Psoas muscle (tissue), 8 donors: ENCODE measurements around the gene GRAMD1B. TPM values are rescaled to one million over a fixed set of nuclear protein-coding genes. Genes with fewer than 3 reads are reported as not detected.
"Not testable (repeated sequence)": the region's sequence is repeated elsewhere in the genome, so short reads cannot be mapped to it uniquely, and the experiment has no call there.

ENCODE experiments used
- ATAC-seq, 4 donors: fragments of 200-7000 bp; cut with Tn5 transposase; one replicate each; pipeline ENCODE4 v1.9.1; 2020; ENCODE audit warnings: moderate library complexity in 3 of 4, mild to moderate bottlenecking in 2 of 4
- DNase-seq, 2 donors: peaks; one replicate each; pipeline ENCODE4 v3.0.0-alpha.2; 2020
- H3K27ac ChIP-seq: fragments of 200-600 bp; one replicate; pipeline ENCODE4 v1.8.0; 2022
- H3K27me3 ChIP-seq, 3 donors: fragments of 200-600 bp in 1 of 3; one replicate each; pipeline versions ENCODE4 v1.6.1 to v1.8.0; 2013 to 2022; ENCODE audit warnings: low read length in 2 of 3, mild to moderate bottlenecking in 2 of 3, moderate library complexity in 1 of 3; ENCODE audit not compliant: insufficient read depth in 3 of 3
- H3K36me3 ChIP-seq, 2 donors: fragments of 200-600 bp in 1 of 2; one replicate each; pipeline versions ENCODE4 v1.6.1 to v1.8.0; 2013 to 2022; ENCODE audit warnings: low read depth in 1 of 2, mild to moderate bottlenecking in 1 of 2, moderate library complexity in 1 of 2; ENCODE audit not compliant: insufficient read depth in 1 of 2
- H3K4me1 ChIP-seq: fragments of 200-600 bp; one replicate; pipeline ENCODE4 v1.8.0; 2022
- H3K4me3 ChIP-seq: fragments of 200-600 bp; one replicate; pipeline ENCODE4 v1.8.0; 2022; ENCODE audit warnings: mild to moderate bottlenecking
- H3K9me3 ChIP-seq: fragments of 200-600 bp; one replicate; pipeline ENCODE4 v1.8.0; 2022
- CTCF ChIP-seq: fragments of 200-600 bp; IDR thresholded peaks from one replicate; pipeline ENCODE4 v1.8.0; 2022; ENCODE audit warnings: antibody characterized with exemption
- WGBS, 3 donors: extraction: QIAGEN DNeasy Blood & Tissue Kit; methylation state at CpG; one replicate each; pipeline versions ENCODE4 v1.1.6 to v1.1.7; 2013; 5-methylcytosine and 5-hydroxymethylcytosine counted together
- intact Hi-C, 2 donors: fragments of 100-400 bp; cut with DNase I; formaldehyde crosslinking; loops; one replicate each; pipeline versions ENCODE4 v1.11.0 to v1.14.2; 2022
- polyA plus RNA-seq, 3 donors: library from polyadenylated mRNA; stranded (reverse); fragments of 200-250 nt; gene quantifications; one replicate each; pipeline ENCODE4 v1.2.3, GENCODE V29; 2013
- total RNA-seq, 4 donors: library from RNA; stranded (reverse); fragmentation: NEBNext Ultra II Directional in 2 of 4; extraction: Animal tissue kit (Norgen Biotek cat#: 25700) in 2 of 4; gene quantifications; one replicate each; pipeline versions ENCODE4 v1.2.1 to v1.2.4, GENCODE V29; 2021 to 2023
- donor health status: healthy with polysubstance abuse.
- donor health status: DM: no; HTN: no; CAD: no; lungs with moderate emphysema.
- donor health status: Bipolar disorder and iron deficiency.
- donor health status: healthy.
- donor health status: DM: yes; HTN: yes; CAD: no.
- donor health status: DM: no; HTN: no; CAD: no.
- donor health status: DM: no; HTN: no; CAD: no.
- donor health status: DM: yes; HTN: yes; CAD: no.

GRAMD1B gene
- total and polyA plus RNA-seq, 7 donors, result 0.67 to 24.0 (median 6.8) TPM

- Histone ChIP-seq H3K27ac (no peak overlapping the region), H3K36me3 (no peaks in the 10 kb centered on the region), H3K4me1 (no peaks in the 10 kb centered on the region), H3K27me3 (no peaks in the 10 kb centered on the region), H3K4me3 (no peak overlapping the region), H3K9me3 (no peaks in the 10 kb centered on the region)
- ATAC-seq (no peak), DNase-seq (no peak)
- no peak for TF ChIP-seq CTCF
- intact Hi-C loops, result loop anchor here (2.0 to 10.0 kb wide), 3 partner anchors 67 to 195 kb away; no protein-coding TSS in a partner anchor
- 79 to 87% (median 81%) methylated on average over 18 of the region's 18 CpGs for WGBS, 3 donors
Measured at GRCh38 chr11:123509737-123510578, 79.9 kb downstream of the GRAMD1B start.

DNA sequence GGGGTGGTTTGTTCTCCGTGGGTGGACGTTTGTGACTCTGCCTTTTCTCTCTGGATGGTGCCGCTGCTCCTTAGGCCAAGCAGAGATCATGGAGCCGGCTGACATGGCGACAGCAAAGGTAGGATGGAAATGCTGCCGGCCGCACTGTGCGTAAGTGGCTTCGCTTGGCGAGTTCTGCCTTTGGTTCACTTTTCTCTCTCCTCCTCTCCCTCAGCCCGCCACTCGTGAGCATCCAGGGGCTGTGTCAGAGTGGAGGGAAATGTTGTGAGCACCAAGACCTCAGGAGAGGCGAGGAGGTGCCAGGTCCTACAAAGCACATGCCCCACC, 80.5 kb downstream of the GRAMD1B start:
- no peaks in the 10 kb centered on the region for H3K4me1 ChIP-seq
- DNase-seq (no peak), ATAC-seq (no peak)
- no peaks in the 10 kb centered on the region for H3K36me3 ChIP-seq
- H3K4me3 ChIP-seq, result no peak overlapping the region
- H3K27ac ChIP-seq, result no peak overlapping the region
- TF ChIP-seq CTCF, result no peak
- WGBS, 3 donors, result 91 to 97% (median 95%) methylated on average over 13 of the region's 13 CpGs
- no peaks in the 10 kb centered on the region for H3K27me3 ChIP-seq
- intact Hi-C loops, result loop anchor here (2.0 to 10.0 kb wide), 3 partner anchors 66 to 194 kb away; no protein-coding TSS in a partner anchor
- no peaks in the 10 kb centered on the region for H3K9me3 ChIP-seq

DNA sequence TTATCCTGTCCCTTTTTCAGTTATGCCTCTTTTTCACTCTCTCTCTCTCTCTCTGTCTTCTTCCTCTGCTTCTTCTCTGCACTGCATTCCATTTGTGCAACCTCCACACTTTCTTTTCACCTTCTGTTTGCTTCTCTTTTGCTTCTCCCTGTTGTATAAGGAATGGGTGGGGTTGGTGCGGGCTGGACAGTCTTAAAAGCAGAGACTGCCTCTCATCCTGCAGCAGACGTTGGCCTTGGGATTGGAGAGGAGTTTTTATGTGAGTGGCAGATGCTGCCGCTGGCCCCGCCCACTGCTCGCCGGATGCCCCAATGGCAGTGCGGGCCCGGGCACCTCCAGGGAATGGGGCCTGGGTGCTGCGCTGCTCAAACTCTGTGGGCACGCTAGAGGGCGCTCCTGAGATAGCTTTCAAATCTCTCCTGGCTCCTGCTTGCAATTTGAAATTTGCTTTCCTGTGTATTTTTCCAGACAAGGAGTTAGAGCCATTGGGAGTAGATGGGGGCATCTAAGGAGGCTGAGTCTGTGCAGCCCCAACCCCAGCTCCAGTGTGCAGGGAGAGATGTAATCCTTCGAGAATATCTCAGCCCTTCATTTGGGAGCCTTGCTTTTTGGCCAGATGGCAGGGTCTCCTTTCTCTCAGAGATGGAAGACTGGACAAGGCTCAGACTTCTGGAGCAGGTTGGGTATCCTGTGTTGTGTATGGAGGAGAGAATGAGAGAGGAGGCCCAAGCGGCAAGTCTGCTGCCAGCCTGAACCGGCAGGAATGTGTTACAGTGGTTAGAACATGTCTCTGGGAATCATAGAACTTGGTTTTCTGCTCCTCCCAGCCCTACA, 81.2 kb downstream of the GRAMD1B start:
- Histone ChIP-seq H3K36me3 (no peaks in the 10 kb centered on the region), H3K9me3 (no peaks in the 10 kb centered on the region), H3K27me3 (no peaks in the 10 kb centered on the region), H3K27ac (no peak overlapping the region), H3K4me1 (no peaks in the 10 kb centered on the region), H3K4me3 (no peak overlapping the region)
- DNase-seq (peak; percentile 78 to 87), ATAC-seq (peak; percentile 82 to 94 (median 93))
- WGBS, 3 donors, result 19 to 25% (median 22%) methylated on average over 14 of the region's 14 CpGs
- intact Hi-C loops, result loop anchor here (2.0 to 10.0 kb wide), 3 partner anchors 66 to 194 kb away; no protein-coding TSS in a partner anchor
- TF ChIP-seq CTCF, result peak; percentile 76

DNA sequence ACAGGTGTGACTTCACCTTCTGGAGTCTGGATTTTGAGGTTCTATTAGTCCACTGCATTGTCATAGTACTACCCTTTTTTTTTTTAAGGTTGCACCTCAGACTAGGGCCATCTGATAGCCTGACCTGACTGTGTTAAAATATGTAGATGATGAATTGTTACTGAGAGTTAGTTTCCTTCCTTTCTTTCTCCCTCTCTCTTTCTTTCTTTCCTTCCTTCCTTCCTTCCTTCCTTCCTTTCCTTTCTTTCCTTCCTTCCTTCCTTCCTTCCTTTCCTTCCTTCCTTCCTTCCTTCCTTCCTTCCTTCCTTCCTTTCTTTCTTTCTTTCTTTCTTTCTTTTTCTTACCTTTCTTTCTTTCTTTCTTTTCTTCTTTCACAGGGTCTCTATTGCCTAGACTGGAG, 83.2 kb downstream of the GRAMD1B start:
- H3K36me3 ChIP-seq, DNase-seq, H3K4me3 ChIP-seq, H3K4me1 ChIP-seq, H3K9me3 ChIP-seq, H3K27ac ChIP-seq, H3K27me3 ChIP-seq, ATAC-seq: not testable (repeated sequence)
- intact Hi-C loops, result loop anchor here (5.0 to 10.0 kb wide), 2 partner anchors 64 to 191 kb away; no protein-coding TSS in a partner anchor

- no peak for TF ChIP-seq CTCF
- intact Hi-C loops, result loop anchor here in 1 of 2 donors (10.0 kb wide), 1 partner anchor 189 kb away; no protein-coding TSS in a partner anchor
- H3K9me3 ChIP-seq, result no peaks in the 10 kb centered on the region
- no peak for DNase-seq
- 90 to 94% (median 93%) methylated on average over 4 of the region's 4 CpGs for WGBS, 3 donors
- no peaks in the 10 kb centered on the region for H3K27me3 ChIP-seq
- ATAC-seq, result no peak
- H3K36me3 ChIP-seq, result no peaks in the 10 kb centered on the region
- no peak overlapping the region for H3K27ac ChIP-seq
- no peaks in the 10 kb centered on the region for H3K4me1 ChIP-seq
- no peak overlapping the region for H3K4me3 ChIP-seq
Measured at GRCh38 chr11:123516238-123516637, 86.2 kb downstream of the GRAMD1B start.
